GM12873 (cell line): ENCODE measurements around the gene PIR.
A peak's percentile ranks its signal among the peaks of the same experiment; 100 is the strongest.

Experiments used
- CTCF ChIP-seq: IDR thresholded peaks from 2 replicates; pipeline ENCODE4 v1.5.1; 2012; ENCODE audit warnings: low read depth, mild to moderate bottlenecking, moderate library complexity, low read length, control low read depth; ENCODE audit not compliant: insufficient read depth; ENCODE audit errors: missing control alignments

Gene PIR

GRCh38 chrX:15358533-15358932, 134.6 kb downstream of the PIR start:
- no peak for TF ChIP-seq CTCF

GRCh38 chrX:15356444-15356843, 136.7 kb downstream of the PIR start:
- no peak for TF ChIP-seq CTCF

- TF ChIP-seq CTCF, result no peak
Measured at GRCh38 chrX:15350329-15350996, 142.7 kb downstream of the PIR start.

GRCh38 chrX:15349046-15349445, 144.1 kb downstream of the PIR start:
- peak; percentile 62 for TF ChIP-seq CTCF

GRCh38 chrX:15345976-15346375, 147.2 kb downstream of the PIR start:
- no peak for TF ChIP-seq CTCF

GRCh38 chrX:15344106-15344505, 149.0 kb downstream of the PIR start:
- TF ChIP-seq CTCF, result no peak

- no peak for TF ChIP-seq CTCF
Measured at GRCh38 chrX:15343075-15343476, 150.1 kb downstream of the PIR start.
